ENCODE results near the gene AFF1.
A peak's percentile ranks its signal among the peaks of the same experiment; 100 is the strongest.
"Not testable (repeated sequence)": the region's sequence is repeated elsewhere in the genome, so short reads cannot be mapped to it uniquely, and the experiment has no call there.

AFF1 gene

DNA sequence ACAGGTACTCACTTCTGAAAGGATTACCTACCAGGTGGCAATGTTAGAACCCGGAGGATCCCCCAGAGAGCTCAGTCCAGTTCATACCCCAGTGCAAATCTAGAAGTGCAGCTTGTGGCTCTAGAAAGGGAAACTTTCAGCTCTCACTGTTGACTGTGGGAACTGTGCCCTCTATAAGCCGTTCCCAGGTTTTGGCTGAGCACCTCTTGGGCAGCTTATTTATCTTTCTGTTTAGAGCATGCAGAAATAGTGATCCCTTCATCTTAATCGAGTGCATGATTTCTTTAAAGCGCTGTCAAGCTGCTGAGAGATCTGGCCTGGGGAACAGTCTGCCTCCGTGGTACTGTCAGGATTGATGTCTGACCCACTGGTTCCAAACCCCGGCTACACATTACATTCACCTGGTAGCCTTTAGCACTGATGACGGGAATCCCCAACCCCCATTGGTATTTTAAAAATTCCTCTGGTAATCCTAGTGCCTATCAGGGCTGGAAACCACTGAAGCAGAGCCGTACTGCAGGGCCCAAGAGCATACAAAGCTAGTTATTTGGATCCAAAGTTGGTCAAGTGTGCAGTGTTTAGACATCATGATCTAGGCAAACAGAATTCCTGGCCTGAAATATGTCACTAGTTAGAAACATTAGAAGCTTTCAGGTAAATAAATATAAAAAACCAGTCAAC is 182.4 kb downstream of the AFF1 start:
- DNase-seq (ENCODE audit: low spot score) = no peak

GRCh38 chr4:87117732-87118075 is 182.9 kb downstream of the AFF1 start:
- no peak for DNase-seq (ENCODE audit: low spot score)

- no peak for DNase-seq (ENCODE audit: low spot score)
Observed at GRCh38 chr4:87118421-87118820, 183.6 kb downstream of the AFF1 start.

DNA sequence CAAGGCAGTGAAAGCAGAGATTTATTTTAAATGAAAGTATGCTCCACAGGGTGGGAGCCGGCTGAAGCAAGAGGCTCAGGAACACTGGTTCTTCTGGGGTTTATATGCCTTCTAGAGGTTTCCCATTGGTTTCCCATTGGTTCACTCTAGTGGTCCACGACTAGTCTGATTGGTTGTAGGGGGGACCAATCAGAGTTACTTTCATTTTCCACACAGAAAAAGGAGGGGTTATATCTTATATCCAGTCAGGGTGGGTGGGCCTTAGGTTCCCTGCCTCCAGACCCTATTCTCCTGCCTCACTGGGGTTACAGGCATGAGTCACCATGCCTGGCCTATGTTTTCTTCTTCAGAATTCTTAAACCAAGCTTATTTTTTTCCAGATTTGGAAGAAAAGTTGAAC is 184.0 kb downstream of the AFF1 start:
- peak; percentile 9 for DNase-seq (ENCODE audit: low spot score)

- DNase-seq (ENCODE audit: low spot score) = no peak
Observed at GRCh38 chr4:87120010-87120409, 185.2 kb downstream of the AFF1 start.

DNA sequence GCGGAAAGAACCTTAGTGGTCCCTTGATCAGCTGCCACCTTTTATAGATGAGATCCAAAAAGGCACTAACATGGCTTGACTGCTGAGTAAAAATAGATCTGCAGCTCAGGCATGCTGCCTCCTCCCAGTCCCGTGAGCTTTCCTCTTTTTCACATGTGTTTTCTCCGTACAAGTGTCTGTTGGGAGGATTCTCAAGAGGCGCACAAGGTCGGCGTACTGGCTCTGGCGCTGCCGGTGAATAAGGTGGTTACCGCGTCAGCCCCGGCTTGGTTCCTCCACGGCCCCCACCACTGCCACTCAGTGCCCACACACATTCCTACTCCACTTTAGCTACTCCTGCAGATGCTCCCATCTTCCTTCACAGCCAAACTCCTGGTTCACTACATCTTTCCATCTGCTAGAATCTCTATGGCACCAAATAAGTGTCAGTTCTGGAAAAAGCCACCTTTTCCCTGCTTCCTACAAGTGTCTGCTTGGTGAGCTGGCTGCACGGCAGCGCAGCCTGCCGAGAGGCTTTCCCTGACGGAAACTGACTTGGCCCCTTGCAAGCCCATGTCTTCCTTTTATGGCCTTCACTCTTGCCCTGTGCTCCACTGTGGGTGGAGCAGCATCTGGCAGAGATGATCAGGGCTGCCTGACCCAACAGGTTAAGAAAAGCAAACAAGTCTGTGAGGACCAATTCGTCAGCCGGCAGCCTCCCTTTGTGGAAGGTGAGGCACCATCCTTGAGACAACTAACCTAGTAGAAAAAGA is 185.8 kb downstream of the AFF1 start:
- no peak for DNase-seq (ENCODE audit: low spot score)

DNA sequence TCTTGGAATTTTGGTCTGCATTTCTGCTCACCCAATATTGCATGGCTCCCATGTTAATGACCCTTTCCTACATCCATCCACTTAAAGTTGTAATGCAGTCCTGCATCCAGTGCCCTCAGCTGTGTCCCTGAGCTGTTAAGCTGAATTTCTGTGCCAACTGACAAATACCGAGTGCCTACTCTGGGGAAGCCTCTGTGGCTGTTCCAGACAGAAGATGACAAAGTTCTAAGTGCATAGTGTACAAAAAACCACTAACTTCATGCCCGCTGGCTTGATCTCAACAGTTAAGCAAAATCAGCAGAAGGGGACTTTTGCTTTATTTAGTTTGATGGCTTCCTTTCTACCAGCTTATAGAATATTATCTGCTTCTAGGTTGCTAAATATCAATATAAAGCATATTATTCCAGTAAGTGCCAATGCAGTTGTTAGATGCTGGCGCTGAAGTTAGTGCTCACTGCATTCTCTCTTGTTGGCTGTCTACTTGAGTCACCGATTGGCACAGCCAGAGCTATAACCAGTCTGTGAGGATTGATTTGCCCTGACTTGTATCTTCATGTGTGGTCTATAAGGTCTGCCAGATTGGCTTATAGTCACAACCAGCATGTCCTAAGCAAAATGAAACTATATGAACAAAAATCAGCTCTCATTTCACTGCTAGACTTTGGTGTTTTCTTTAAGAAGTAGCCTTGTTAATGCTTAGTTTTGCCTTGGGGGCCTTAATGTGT is 186.7 kb downstream of the AFF1 start:
- no peak for DNase-seq (ENCODE audit: low spot score)

DNA sequence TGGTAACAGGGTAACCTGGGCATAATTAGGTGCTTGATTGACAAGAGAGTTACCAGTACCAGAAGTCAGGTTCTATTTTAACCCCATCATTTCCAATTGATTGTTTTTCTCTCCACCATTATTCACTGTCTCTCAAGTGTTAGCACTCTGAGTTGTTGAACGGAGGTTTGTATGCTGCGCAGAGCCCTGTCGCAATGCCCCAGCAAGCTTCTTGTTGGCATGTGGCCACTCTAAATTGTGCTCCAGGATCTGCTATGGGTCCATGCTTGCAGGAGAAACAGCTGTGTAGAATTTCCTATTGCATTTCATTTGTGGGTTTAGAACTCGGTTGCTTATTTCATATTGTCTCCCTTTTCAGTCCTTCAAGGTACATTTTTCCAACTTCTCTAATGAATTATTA is 187.4 kb downstream of the AFF1 start:
- DNase-seq (ENCODE audit: low spot score) = no peak

GRCh38 chr4:87126056-87126455 is 191.2 kb downstream of the AFF1 start:
- DNase-seq (ENCODE audit: low spot score) = no peak

GRCh38 chr4:87128006-87128705 is 193.3 kb downstream of the AFF1 start:
- DNase-seq (ENCODE audit: low spot score) = no peak

GRCh38 chr4:87129681-87130080 is 194.9 kb downstream of the AFF1 start:
- DNase-seq (ENCODE audit: low spot score) = no peak

DNA sequence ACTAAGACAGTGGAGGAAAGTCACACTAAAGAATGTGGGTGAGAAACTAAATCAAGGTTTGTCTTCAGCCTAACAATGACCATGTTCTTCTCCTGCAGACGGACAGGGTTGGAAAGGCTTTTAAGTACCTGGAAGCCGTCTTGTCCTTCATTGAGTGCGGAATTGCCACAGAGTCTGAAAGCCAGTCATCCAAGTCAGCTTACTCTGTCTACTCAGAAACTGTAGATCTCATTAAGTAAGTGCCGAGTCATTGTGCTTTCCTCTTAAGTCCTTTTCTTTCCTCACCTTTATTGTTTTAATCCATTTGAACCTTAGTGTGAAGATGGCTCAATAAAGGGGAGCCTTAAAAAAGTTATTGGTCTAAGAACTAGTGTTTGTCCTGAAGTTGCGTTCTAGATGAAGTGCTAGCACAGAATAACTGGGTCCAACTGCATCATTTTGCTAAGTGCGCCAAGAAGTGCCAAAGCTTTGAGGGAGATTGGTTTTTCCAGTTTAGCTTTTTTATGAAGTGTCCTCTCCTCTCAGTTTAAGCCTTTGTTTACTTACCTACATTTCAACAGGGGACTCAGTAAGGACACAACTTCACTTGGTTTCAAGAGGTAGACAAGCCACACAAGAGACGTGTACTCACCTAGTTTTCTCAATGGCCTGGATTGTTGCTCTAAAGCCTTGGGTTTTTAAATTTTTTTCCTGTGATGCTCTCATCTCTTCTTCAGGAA is 196.3 kb downstream of the AFF1 start:
- no peak for DNase-seq (ENCODE audit: low spot score)

DNA sequence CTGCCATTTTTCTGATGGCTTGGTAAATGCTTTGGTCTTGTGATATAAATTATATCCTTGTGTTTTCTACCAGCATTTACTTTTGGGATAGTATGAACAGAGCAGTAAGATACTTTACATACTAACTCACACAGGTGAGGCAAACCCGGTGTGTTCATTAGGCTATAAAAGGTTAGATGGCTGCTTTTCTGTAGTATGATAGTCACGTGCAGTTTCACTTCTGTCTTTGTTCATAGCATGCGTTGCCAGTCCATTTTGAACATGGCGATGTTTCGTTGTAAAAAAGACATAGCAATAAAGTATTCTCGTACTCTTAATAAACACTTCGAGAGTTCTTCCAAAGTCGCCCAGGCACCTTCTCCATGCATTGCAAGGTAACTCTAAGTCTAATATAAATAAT is 197.2 kb downstream of the AFF1 start:
- DNase-seq (ENCODE audit: low spot score) = no peak

DNA sequence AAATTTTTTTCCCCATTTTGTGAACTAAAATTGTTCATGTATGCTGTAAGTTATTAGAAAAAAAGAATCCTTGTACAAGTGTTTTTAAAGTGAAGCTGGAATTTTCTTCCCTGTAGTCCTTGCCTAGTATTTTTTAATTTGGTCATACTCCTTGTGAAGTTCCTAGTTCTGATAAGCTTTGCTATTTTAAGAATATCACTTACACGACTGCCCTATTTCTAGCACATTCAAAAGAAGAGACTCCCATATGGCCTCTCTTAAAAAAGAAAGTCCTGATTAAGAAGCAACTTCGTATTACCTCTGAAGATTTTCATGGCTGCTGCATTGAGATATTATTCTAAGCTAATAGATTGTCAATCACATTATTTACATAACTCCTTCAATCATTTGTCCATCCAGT is 198.4 kb downstream of the AFF1 start:
- no peak for DNase-seq (ENCODE audit: low spot score)

DNA sequence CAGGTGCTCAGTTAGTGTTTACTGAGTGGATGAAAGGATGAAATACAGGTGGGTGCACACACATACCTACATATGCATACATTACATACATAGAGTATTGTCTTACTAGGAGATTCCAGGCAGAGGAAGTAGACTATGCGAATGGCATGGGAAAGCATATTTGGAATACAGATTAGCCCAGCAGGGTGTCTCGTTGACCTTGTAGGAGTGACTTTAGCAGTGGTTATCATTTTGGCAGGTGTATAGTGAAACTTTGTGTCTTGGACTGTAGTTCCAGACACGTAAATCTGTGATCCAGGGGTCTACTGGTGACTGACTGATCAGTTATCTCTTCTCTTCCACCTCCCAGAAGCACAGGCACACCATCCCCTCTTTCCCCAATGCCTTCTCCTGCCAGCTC is 199.3 kb downstream of the AFF1 start:
- no peak for DNase-seq (ENCODE audit: low spot score)

DNA sequence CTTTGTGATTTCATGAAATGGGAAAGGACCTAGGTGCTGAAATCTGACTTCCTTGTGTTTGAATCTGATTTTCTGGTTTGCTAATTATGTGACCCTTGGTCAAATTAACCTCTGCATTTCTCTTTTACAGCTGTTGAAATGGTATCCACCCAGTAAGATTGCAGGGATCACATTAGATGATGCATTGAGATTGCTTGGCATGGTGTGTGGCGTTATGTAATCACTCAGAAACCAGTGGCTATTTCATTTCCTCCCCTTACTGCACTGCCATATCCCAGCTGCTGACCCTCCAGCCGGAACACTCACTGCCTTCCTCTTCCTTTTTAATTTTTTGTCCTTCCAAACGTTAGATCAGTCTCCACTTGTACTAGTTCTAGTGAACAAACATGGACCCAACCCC is 206.6 kb downstream of the AFF1 start:
- DNase-seq (ENCODE audit: low spot score) = no peak

DNA sequence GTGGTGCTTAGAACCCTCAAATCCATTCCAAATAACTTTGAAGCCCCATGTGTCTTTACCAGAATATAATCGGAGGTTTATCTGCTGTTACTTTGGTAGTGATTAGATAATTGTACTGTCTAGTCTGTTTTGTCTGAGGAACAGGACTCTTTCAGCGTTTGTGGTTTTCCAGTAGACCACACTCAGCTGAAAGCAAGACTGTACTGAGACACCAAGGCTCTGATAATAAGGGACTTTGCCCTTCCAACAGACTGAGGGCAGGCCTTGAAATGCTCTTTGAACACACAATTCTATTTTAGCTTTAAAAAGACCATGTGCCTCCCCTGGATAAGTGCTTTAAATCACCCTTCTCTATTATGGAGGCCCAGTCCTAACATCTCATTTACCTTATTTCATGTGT is 209.5 kb downstream of the AFF1 start:
- no peak for DNase-seq (ENCODE audit: low spot score)

DNA sequence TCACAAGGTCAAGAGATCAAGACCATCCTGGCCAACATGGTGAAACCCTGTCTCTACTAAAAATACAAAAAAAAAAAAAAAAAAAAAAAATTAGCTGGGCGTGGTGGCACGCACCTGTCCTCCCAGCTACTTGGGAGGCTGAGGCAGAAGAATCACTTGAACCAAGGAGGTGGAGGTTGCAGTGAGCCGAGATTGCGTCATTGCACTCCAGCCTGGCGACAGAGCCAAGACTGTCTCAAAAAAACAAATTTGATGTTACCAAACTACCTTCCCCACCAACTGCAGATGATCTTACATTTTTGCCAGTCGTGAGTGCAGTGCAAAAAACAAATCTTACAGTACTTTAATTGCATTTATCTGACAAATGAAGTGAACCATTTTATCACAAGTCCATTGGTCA is 211.1 kb downstream of the AFF1 start:
- not testable (repeated sequence) for DNase-seq (ENCODE audit: low spot score)

DNA sequence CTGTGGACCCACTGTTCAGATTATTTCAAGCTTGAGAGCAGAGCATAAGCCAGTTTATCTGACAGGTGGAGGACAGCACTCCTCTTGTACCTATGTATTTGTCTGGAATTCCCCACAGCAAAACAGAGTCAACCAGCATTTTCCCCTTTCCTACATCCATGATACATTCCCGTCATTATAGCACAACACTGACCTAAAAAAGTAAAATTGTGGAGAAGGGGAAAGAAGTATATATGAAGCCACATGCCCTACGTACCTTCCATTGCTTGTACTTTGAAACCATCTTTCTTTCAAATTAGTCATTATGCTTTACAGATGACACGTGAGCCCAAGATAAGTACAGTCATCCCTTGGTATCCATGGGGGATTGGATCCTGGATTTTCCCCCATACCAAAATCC is 212.3 kb downstream of the AFF1 start:
- DNase-seq (ENCODE audit: low spot score) = no peak

DNA sequence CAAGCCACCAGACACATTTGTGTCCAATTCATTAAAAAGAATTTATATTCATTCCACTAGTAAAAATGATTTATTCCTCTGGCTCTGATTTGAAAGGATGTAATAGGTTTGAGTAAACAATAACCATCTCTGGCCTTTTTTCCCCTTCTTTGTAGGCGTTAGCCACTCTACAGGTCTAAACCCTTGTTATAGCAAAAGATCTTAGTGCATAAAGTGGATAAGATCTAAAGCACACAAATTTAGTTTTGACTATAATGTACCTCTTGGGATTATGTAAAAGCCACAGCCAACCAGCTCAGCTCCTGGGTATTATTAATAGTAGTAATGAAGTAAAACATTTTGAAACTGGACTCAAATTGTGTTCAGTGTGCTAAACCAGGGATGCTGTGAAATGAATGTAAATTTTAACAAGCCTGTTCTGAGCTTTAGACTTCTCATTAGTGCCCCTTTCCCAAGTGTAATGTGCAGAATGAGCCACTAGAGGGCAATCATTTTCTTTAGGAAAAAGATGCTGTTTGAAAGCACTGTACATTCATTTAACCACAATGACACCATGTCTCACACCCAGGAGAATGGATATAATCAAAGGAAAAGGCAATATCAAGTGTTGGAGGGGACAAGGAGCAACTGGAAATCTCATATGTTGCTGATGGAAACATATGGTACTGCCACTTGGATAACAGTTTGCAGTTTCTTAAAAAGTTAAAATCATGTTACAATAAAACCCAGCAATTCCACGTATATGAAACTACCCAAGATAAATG is 215.9 kb downstream of the AFF1 start:
- DNase-seq (ENCODE audit: low spot score) = peak; percentile 67

GRCh38 chr4:87151730-87152129 is 216.9 kb downstream of the AFF1 start:
- DNase-seq (ENCODE audit: low spot score) = no peak

Data from kidney capillary endothelial cell (primary cell).